LNCaP clone FGC (cell line): ENCODE results near the gene MYO5A.
"Not testable (repeated sequence)": the region's sequence is repeated elsewhere in the genome, so short reads cannot be mapped to it uniquely, and the experiment has no call there.

Experiments used
- DNase-seq: peaks from one replicate; pipeline ENCODE4 v3.0.0-alpha.2; 2011; ENCODE audit warnings: low read depth
- H3K4me3 ChIP-seq: 2 replicates; pipeline ENCODE4 v1.5.1; 2011; ENCODE audit warnings: mild to moderate bottlenecking, low read depth, low read length, control low read depth
- CTCF ChIP-seq: IDR thresholded peaks from 2 replicates; pipeline ENCODE4 v1.5.1; 2012; ENCODE audit warnings: mild to moderate bottlenecking; ENCODE audit not compliant: control insufficient read depth, insufficient read depth; ENCODE audit errors: extremely low read depth

The MYO5A gene

GRCh38 chr15:52566889-52567288 lies 38.2 kb upstream of the MYO5A start:
- no peak for DNase-seq
- H3K4me3 ChIP-seq: peak overlapping the region; percentile 62
- no peak for TF ChIP-seq CTCF

- DNase-seq, H3K4me3 ChIP-seq: not testable (repeated sequence)
Observed at GRCh38 chr15:52565417-52566358, 37.0 kb upstream of the MYO5A start.

- DNase-seq: peak; percentile 76
- no peak for TF ChIP-seq CTCF
- H3K4me3 ChIP-seq: no peak overlapping the region
Observed at GRCh38 chr15:52563501-52564060, 34.9 kb upstream of the MYO5A start.

- DNase-seq: no peak
- H3K4me3 ChIP-seq: no peak overlapping the region
- TF ChIP-seq CTCF: no peak
Observed at GRCh38 chr15:52559575-52559974, 30.9 kb upstream of the MYO5A start.

GRCh38 chr15:52559022-52559421 lies 30.3 kb upstream of the MYO5A start:
- no peak for TF ChIP-seq CTCF
- H3K4me3 ChIP-seq: no peak overlapping the region
- no peak for DNase-seq

- TF ChIP-seq CTCF: no peak
- H3K4me3 ChIP-seq: no peak overlapping the region
- DNase-seq: no peak
Observed at GRCh38 chr15:52558196-52558595, 29.5 kb upstream of the MYO5A start.

GRCh38 chr15:52557274-52557641 lies 28.6 kb upstream of the MYO5A start:
- DNase-seq: no peak
- TF ChIP-seq CTCF: no peak
- no peak overlapping the region for H3K4me3 ChIP-seq
